CD4-positive, CD25-positive, alpha-beta regulatory T cell (primary cell): Measurements from ENCODE around the gene AEBP1. TPM values are rescaled to one million over a fixed set of nuclear protein-coding genes. Genes with fewer than 3 reads are reported as not detected.
A peak's percentile ranks its signal among the peaks of the same experiment; 100 is the strongest.
"Not testable (repeated sequence)": the region's sequence is repeated elsewhere in the genome, so short reads cannot be mapped to it uniquely, and the experiment has no call there.

Experiments
- ATAC-seq, 2 donors: fragments of 150-1000 bp; cut with Tn5 transposase; one replicate each; pipeline ENCODE4 v1.10.0; 2021; ENCODE audit warnings: low read depth in 2 of 2, moderate number of reproducible peaks in 2 of 2, moderate library complexity in 1 of 2
- DNase-seq, 3 donors: peaks; one replicate each; pipeline versions ENCODE4 v3.0.0 to v3.0.0-alpha.2; 2012 to 2022; ENCODE audit warnings: mixed read lengths in 1 of 3
- H3K27ac ChIP-seq: one replicate; pipeline ENCODE4 v1.7.0; 2013; ENCODE audit warnings: mild to moderate bottlenecking, low read length; ENCODE audit not compliant: insufficient read depth, poor library complexity, severe bottlenecking
- H3K27me3 ChIP-seq: one replicate; pipeline ENCODE4 v1.7.0; 2013; ENCODE audit warnings: low read length; ENCODE audit not compliant: control insufficient read depth, insufficient read depth
- H3K36me3 ChIP-seq: one replicate; pipeline ENCODE4 v1.7.0; 2013; ENCODE audit warnings: mild to moderate bottlenecking, low read length, moderate library complexity; ENCODE audit not compliant: control insufficient read depth, insufficient read depth
- H3K4me1 ChIP-seq: 2 replicates; pipeline ENCODE4 v1.7.0; 2013; ENCODE audit warnings: mild to moderate bottlenecking, low read length; ENCODE audit not compliant: insufficient read depth, control insufficient read depth, poor library complexity, severe bottlenecking
- H3K4me3 ChIP-seq: one replicate; pipeline ENCODE4 v1.7.0; 2013; ENCODE audit warnings: low read depth, mild to moderate bottlenecking, low read length, moderate library complexity
- H3K9me3 ChIP-seq, 2 experiments: 1 replicate in 1 of 2; 2 replicates in 1 of 2; pipeline ENCODE4 v1.7.0; 2013; ENCODE audit warnings: low read length in 2 of 2, mild to moderate bottlenecking in 1 of 2, moderate library complexity in 1 of 2; ENCODE audit not compliant: control insufficient read depth in 2 of 2
- H3K27ac Mint-ChIP-seq, 3 donors: one replicate each; pipeline ENCODE4 v1.8.0; 2020 to 2022; ENCODE audit warnings: mild to moderate bottlenecking in 3 of 3, mixed read lengths in 3 of 3, moderate library complexity in 2 of 3
- H3K27me3 Mint-ChIP-seq: one replicate; pipeline ENCODE4 v1.8.0; 2022; ENCODE audit warnings: mild to moderate bottlenecking, mixed read lengths
- H3K36me3 Mint-ChIP-seq: one replicate; pipeline ENCODE4 v1.8.0; 2020; ENCODE audit warnings: mixed read lengths
- H3K4me1 Mint-ChIP-seq, 4 donors: one replicate each; pipeline ENCODE4 v1.8.0; 2020 to 2022; ENCODE audit warnings: mixed read lengths in 4 of 4, mild to moderate bottlenecking in 1 of 4
- H3K4me3 Mint-ChIP-seq, 4 donors: one replicate each; pipeline ENCODE4 v1.8.0; 2020 to 2022; ENCODE audit warnings: mild to moderate bottlenecking in 4 of 4, mixed read lengths in 4 of 4, moderate library complexity in 3 of 4
- H3K9me3 Mint-ChIP-seq, 7 donors: one replicate each; pipeline ENCODE4 v1.8.0; 2020 to 2022; ENCODE audit warnings: mixed read lengths in 7 of 7, mild to moderate bottlenecking in 3 of 7, moderate library complexity in 2 of 7
- polyA plus RNA-seq, 4 donors: library from polyadenylated mRNA; unstranded; fragments of 300-500 nt; fragmentation: Illumina TruSeq; gene quantifications; one replicate each; pipeline ENCODE4 v1.2.3, GENCODE V29; 2021
- total RNA-seq: library from RNA; stranded (reverse); gene quantifications from one replicate; pipeline ENCODE4 v1.2.3, GENCODE V29; 2022

Gene AEBP1
- total and polyA plus RNA-seq, 5 donors from 2014 or later, result 0.51 to 4.1 (median 0.98) TPM

- peaks cover 19% of the 10 kb centered on the region for H3K36me3 Mint-ChIP-seq
- H3K4me3 Mint-ChIP-seq, result peak within 1 kb of the TSS; percentile 80 to 96 (median 94)
- H3K27me3 Mint-ChIP-seq, result peaks cover 14% of the 10 kb centered on the region
- H3K27ac Mint-ChIP-seq, result peak within 1 kb of the TSS; percentile 70 to 97 (median 92)
- H3K9me3 Mint-ChIP-seq, result peaks cover 0 to 3% (median 0%) of the 10 kb centered on the region in 7 donors
- peak within 1 kb of the TSS; percentile 86 for H3K4me3 ChIP-seq
- DNase-seq (peak; percentile 96 to 97 (median 97)), ATAC-seq (peak; percentile 99)
- peaks cover 5% of the 10 kb centered on the region for H3K27me3 ChIP-seq
- peaks cover 7 to 40% (median 12%) of the 10 kb centered on the region in 4 donors for H3K4me1 Mint-ChIP-seq
- peak within 1 kb of the TSS; percentile 72 for H3K27ac ChIP-seq
- peaks cover 16% of the 10 kb centered on the region for H3K4me1 ChIP-seq
- H3K36me3 ChIP-seq, result peaks cover 16% of the 10 kb centered on the region
- no peaks in the 10 kb centered on the region for H3K9me3 ChIP-seq
These were observed 19.3 kb downstream of the AEBP1 start, which contains the start of gene POLD2 for GRCh38 chr7:44123190-44124003. Gene POLD2 (minus strand): TSS chr7:44123548. CDS start chr7:44122053, 1,495 bp downstream.

- peaks cover 11% of the 10 kb centered on the region for H3K36me3 ChIP-seq
- H3K4me1 ChIP-seq, result peaks cover 16% of the 10 kb centered on the region
- Mint-ChIP-seq H3K27me3 (peaks cover 14% of the 10 kb centered on the region), H3K4me1 (peaks cover 7 to 31% (median 12%) of the 10 kb centered on the region in 4 donors), H3K9me3 (peaks cover 0 to 3% (median 0%) of the 10 kb centered on the region in 7 donors), H3K4me3 (peak overlapping the region; percentile 63 to 94 (median 86)), H3K27ac (peak overlapping the region in 1 of 3 donors; percentile 40), H3K36me3 (peaks cover 13% of the 10 kb centered on the region)
- no peak overlapping the region for H3K4me3 ChIP-seq
- H3K27ac ChIP-seq, result no peak overlapping the region
- DNase-seq, result no peak
- H3K9me3 ChIP-seq, result no peaks in the 10 kb centered on the region
- no peak for ATAC-seq
- peaks cover 5% of the 10 kb centered on the region for H3K27me3 ChIP-seq
These were observed 20.7 kb downstream of the AEBP1 start for GRCh38 chr7:44124822-44125202.

GRCh38 chr7:44126574-44126973, 22.4 kb downstream of the AEBP1 start:
- Mint-ChIP-seq H3K4me3 (peak overlapping the region in 2 of 4 donors; percentile 51 to 81), H3K4me1 (peaks cover 7 to 16% (median 9%) of the 10 kb centered on the region in 4 donors), H3K27me3 (peaks cover 14% of the 10 kb centered on the region)
- not testable (repeated sequence) for H3K27ac Mint-ChIP-seq, ATAC-seq, H3K27me3 ChIP-seq, H3K27ac ChIP-seq, H3K4me3 ChIP-seq, H3K36me3 Mint-ChIP-seq, H3K36me3 ChIP-seq, H3K9me3 Mint-ChIP-seq, H3K9me3 ChIP-seq, DNase-seq
- H3K4me1 ChIP-seq, result peaks cover 16% of the 10 kb centered on the region

- Histone ChIP-seq H3K4me1 (peaks cover 14% of the 10 kb centered on the region), H3K36me3 (no peaks in the 10 kb centered on the region), H3K27me3 (peaks cover 5% of the 10 kb centered on the region), H3K9me3 (no peaks in the 10 kb centered on the region), H3K27ac (no peak overlapping the region), H3K4me3 (no peak overlapping the region)
- Mint-ChIP-seq H3K9me3 (peaks cover 0 to 3% (median 0%) of the 10 kb centered on the region in 7 donors), H3K4me1 (peaks cover 7 to 15% (median 8%) of the 10 kb centered on the region in 4 donors), H3K27me3 (peaks cover 14% of the 10 kb centered on the region), H3K27ac (no peak overlapping the region), H3K36me3 (no peaks in the 10 kb centered on the region), H3K4me3 (peak overlapping the region in 1 of 4 donors; percentile 81)
- ATAC-seq (no peak), DNase-seq (no peak)
These were observed 23.0 kb downstream of the AEBP1 start for GRCh38 chr7:44127161-44127560.

GRCh38 chr7:44128721-44129582, 24.8 kb downstream of the AEBP1 start:
- Histone ChIP-seq H3K36me3 (no peaks in the 10 kb centered on the region), H3K27ac (no peak overlapping the region), H3K27me3 (peaks cover 5% of the 10 kb centered on the region), H3K4me1 (peaks cover 3% of the 10 kb centered on the region), H3K9me3 (no peaks in the 10 kb centered on the region), H3K4me3 (no peak overlapping the region)
- Mint-ChIP-seq H3K27ac (peak overlapping the region in 1 of 3 donors; percentile 42), H3K4me1 (peaks cover 0 to 3% (median 1%) of the 10 kb centered on the region in 4 donors), H3K9me3 (peaks cover 0 to 2% (median 0%) of the 10 kb centered on the region in 7 donors), H3K27me3 (peaks cover 20% of the 10 kb centered on the region), H3K36me3 (no peaks in the 10 kb centered on the region), H3K4me3 (no peak overlapping the region)
- DNase-seq (no peak), ATAC-seq (no peak)

GRCh38 chr7:44131173-44132029, 27.3 kb downstream of the AEBP1 start:
- DNase-seq (no peak), ATAC-seq (peak in 1 of 2 donors; percentile 24)
- Mint-ChIP-seq H3K4me3 (no peak overlapping the region), H3K9me3 (peaks cover 0 to 2% (median 0%) of the 10 kb centered on the region in 7 donors), H3K27ac (no peak overlapping the region), H3K36me3 (no peaks in the 10 kb centered on the region), H3K27me3 (peaks cover 17% of the 10 kb centered on the region), H3K4me1 (no peaks in the 10 kb centered on the region)
- H3K27ac ChIP-seq, result no peak overlapping the region
- H3K27me3 ChIP-seq, result peaks cover 5% of the 10 kb centered on the region
- H3K4me1 ChIP-seq, result no peaks in the 10 kb centered on the region
- H3K4me3 ChIP-seq, result no peak overlapping the region
- H3K36me3 ChIP-seq, result no peaks in the 10 kb centered on the region
- H3K9me3 ChIP-seq, result no peaks in the 10 kb centered on the region

GRCh38 chr7:44132039-44132438, 27.9 kb downstream of the AEBP1 start:
- Mint-ChIP-seq H3K27ac (no peak overlapping the region), H3K27me3 (peaks cover 18% of the 10 kb centered on the region), H3K4me3 (no peak overlapping the region), H3K9me3 (peaks cover 0 to 2% (median 0%) of the 10 kb centered on the region in 7 donors), H3K4me1 (no peaks in the 10 kb centered on the region), H3K36me3 (no peaks in the 10 kb centered on the region)
- H3K4me1 ChIP-seq, result no peaks in the 10 kb centered on the region
- peaks cover 5% of the 10 kb centered on the region for H3K27me3 ChIP-seq
- no peaks in the 10 kb centered on the region for H3K36me3 ChIP-seq
- ATAC-seq (no peak), DNase-seq (no peak)
- H3K4me3 ChIP-seq, result no peak overlapping the region
- no peaks in the 10 kb centered on the region for H3K9me3 ChIP-seq
- no peak overlapping the region for H3K27ac ChIP-seq
